GM12801 (cell line): ENCODE data around the gene TCF7L2.

Source experiments
- CTCF ChIP-seq: IDR thresholded peaks from one replicate; pipeline ENCODE4 v1.5.1; 2011; ENCODE audit warnings: control low read depth; ENCODE audit not compliant: insufficient read length; ENCODE audit errors: extremely low read depth

Gene TCF7L2

GRCh38 chr10:113157441-113157840, 207.4 kb downstream of the TCF7L2 start:
- no peak for TF ChIP-seq CTCF

DNA sequence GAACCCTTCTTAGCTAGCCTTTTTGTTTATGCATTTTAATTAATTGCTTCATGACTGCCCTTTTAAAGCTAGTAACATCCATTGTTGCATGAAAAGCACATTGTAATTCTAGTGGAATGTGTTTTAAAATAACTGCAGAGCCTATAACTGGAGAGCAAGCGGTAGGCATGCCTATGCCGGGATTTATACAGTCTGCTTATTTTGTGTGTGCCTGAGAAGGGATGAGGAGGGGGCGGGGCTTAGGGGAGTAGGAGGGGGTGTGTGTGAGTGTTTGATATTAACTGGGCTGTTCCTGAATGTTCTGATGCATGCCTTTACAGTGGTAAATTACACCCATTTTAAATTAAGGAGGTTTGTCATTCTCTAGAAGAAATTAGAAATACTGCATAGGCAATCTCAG, 208.1 kb downstream of the TCF7L2 start:
- no peak for TF ChIP-seq CTCF

DNA sequence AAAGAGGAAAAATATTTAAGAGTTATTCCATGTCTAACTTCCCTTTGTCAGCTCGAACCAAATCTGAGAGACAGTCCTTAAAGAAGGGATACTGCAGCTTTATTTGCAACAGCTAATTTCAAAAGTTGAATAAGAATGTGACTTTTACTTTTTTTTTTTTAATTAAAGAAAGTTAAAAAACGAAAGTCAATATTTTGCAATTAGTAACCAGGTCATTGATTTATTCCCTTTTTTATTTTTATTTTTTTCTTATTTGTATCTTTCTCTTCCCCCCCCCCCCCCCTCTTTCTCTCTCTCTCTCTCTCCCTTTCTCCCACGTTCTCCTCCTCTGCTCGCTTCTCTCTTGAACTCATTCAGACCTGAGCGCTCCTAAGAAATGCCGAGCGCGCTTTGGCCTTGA, 209.5 kb downstream of the TCF7L2 start:
- no peak for TF ChIP-seq CTCF

DNA sequence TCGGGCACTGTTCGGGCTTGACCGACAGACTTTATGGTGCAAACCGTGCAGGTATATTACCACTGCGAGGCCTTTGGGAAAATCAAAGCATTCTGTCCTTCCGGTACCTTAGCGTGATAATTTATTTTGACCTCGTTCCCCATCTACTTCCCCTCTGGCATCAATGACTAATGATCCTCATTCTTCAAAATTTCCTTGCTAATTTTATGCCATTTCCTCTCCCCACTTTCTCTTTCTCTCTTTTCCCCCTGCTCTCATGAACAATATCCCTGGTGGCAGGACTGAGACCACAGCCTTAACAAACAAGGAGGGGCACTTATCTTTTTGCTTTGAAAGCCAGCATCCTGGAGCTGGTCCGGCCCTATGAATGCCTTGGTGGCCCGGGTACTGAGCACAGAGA, 210.6 kb downstream of the TCF7L2 start:
- no peak for TF ChIP-seq CTCF

GRCh38 chr10:113161066-113161465, 211.0 kb downstream of the TCF7L2 start:
- no peak for TF ChIP-seq CTCF

DNA sequence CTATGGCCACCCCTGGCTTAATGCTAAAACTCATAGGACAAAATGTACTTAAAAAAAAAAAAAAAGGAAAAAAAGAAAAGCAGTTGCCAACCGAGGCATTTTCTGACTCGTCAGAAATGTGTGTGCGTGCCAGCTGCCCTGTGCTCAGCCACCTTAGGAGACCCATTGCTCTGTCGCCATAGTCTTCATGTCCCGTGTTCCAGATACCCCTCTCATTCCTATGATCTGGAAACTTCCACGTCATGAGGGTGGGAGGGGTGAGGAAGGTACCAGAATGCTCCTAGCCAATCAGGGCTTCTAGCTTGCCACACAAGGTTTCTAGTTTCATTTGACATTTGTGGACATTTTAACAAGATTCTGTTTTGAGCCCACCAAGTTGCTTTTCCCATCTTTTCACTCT, 212.9 kb downstream of the TCF7L2 start:
- no peak for TF ChIP-seq CTCF

GRCh38 chr10:113165673-113166072, 215.6 kb downstream of the TCF7L2 start:
- no peak for TF ChIP-seq CTCF

GRCh38 chr10:113167702-113168101, 217.7 kb downstream of the TCF7L2 start:
- TF ChIP-seq CTCF: no peak
